Measurements from ENCODE around the gene INHA. TPM values are rescaled to one million over a fixed set of nuclear protein-coding genes. Genes with fewer than 3 reads are reported as not detected.

Gene INHA
- total and polyA plus RNA-seq, 12 donors = 18.9 to 704 (median 43.1) TPM

- H3K27ac ChIP-seq = no peak overlapping the region
Observed at GRCh38 chr2:219576505-219577388, 4.6 kb downstream of the INHA start.

GRCh38 chr2:219578811-219579613 is 6.9 kb downstream of the INHA start:
- no peaks in the 10 kb centered on the region for H3K36me3 ChIP-seq (replicated peaks in 1 of 2)
- no peak overlapping the region for H3K4me3 ChIP-seq
- intact Hi-C loops (cut with DNase I) = no loop called here
- H3K9me3 ChIP-seq (replicated peaks in 1 of 3) = no peaks in the 10 kb centered on the region
- H3K4me1 ChIP-seq (replicated peaks in 1 of 2) = no peaks in the 10 kb centered on the region
- 72 to 76% (median 75%) methylated on average over 8 of the region's 8 CpGs for WGBS, 4 donors
- no peak for TF ChIP-seq POLR2A (IDR thresholded peaks at IDR 0.05)
- no peak for TF ChIP-seq CTCF (IDR thresholded peaks at IDR 0.05)
- H3K27me3 ChIP-seq = no peaks in the 10 kb centered on the region
- DNase-seq = peak in 1 of 7 donors; percentile 54
- peak overlapping the region in 2 of 5 donors; percentile 1 to 54 for H3K27ac ChIP-seq

More at GRCh38 chr2:219576505-219577388, 4.6 kb downstream of the INHA start:
- H3K27me3 ChIP-seq = no peaks in the 10 kb centered on the region
- peak in 2 of 7 donors; percentile 41 to 54 for DNase-seq
- peaks cover 0 to 7% of the 10 kb centered on the region in 2 donors for H3K4me1 ChIP-seq (replicated peaks in 1 of 2)
- intact Hi-C loops (cut with DNase I) = no loop called here
- no peaks in the 10 kb centered on the region for H3K9me3 ChIP-seq (replicated peaks in 1 of 3)
- TF ChIP-seq CTCF (IDR thresholded peaks at IDR 0.05) = no peak
- no peak for TF ChIP-seq POLR2A (IDR thresholded peaks at IDR 0.05)
- H3K4me3 ChIP-seq = no peak overlapping the region
- no peaks in the 10 kb centered on the region for H3K36me3 ChIP-seq (replicated peaks in 1 of 2)
- 41 to 49% (median 46%) methylated on average over 12 to 15 of the region's 15 CpGs for WGBS, 4 donors

GRCh38 chr2:219581346-219581745 is 9.2 kb downstream of the INHA start:
- intact Hi-C loops (cut with DNase I) = no loop called here
- H3K27ac ChIP-seq = no peak overlapping the region
- H3K36me3 ChIP-seq (replicated peaks in 1 of 2) = no peaks in the 10 kb centered on the region
- H3K9me3 ChIP-seq (replicated peaks in 1 of 3) = no peaks in the 10 kb centered on the region
- DNase-seq = no peak
- no peak for TF ChIP-seq POLR2A (IDR thresholded peaks at IDR 0.05)
- no peak overlapping the region for H3K4me3 ChIP-seq
- 75 to 86% (median 79%) methylated on average over 2 of the region's 2 CpGs for WGBS, 4 donors
- no peaks in the 10 kb centered on the region for H3K4me1 ChIP-seq (replicated peaks in 1 of 2)
- no peaks in the 10 kb centered on the region for H3K27me3 ChIP-seq

GRCh38 chr2:219591091-219591490 is 19.0 kb downstream of the INHA start:
- H3K36me3 ChIP-seq (replicated peaks in 1 of 2) = no peaks in the 10 kb centered on the region
- no peaks in the 10 kb centered on the region for H3K4me1 ChIP-seq (replicated peaks in 1 of 2)
- WGBS, 4 donors = 59 to 70% (median 68%) methylated on average over 4 of the region's 4 CpGs
- no peak overlapping the region for H3K4me3 ChIP-seq
- TF ChIP-seq POLR2A (IDR thresholded peaks at IDR 0.05) (no peak), CTCF (IDR thresholded peaks at IDR 0.05) (no peak)
- no peaks in the 10 kb centered on the region for H3K27me3 ChIP-seq
- intact Hi-C loops (cut with DNase I) = no loop called here
- DNase-seq = no peak
- H3K9me3 ChIP-seq (replicated peaks in 1 of 3) = no peaks in the 10 kb centered on the region
- H3K27ac ChIP-seq = no peak overlapping the region

Data from adrenal gland (tissue), 12 donors.